Stimulated activated CD8-positive, alpha-beta memory T cell treated with anti-CD3 and anti-CD28 coated beads, Interleukin-2, amount 100 ng/mL, for 1 hour (primary cell): ENCODE results near the gene DOCK11.
A peak's percentile ranks its signal among the peaks of the same experiment; 100 is the strongest.
"Not testable (repeated sequence)": the region's sequence is repeated elsewhere in the genome, so short reads cannot be mapped to it uniquely, and the experiment has no call there.

ENCODE experiments used
- DNase-seq, 2 donors: peaks; one replicate each; pipeline ENCODE4 v3.0.0-alpha.2; 2020; ENCODE audit warnings: low read depth in 2 of 2

Gene DOCK11

GRCh38 chrX:118495061-118495921 is at the start of gene DOCK11:
TSS of gene DOCK11 (plus strand) at chrX:118495815. CDS start at chrX:118495972, 157 bp downstream.
- peak; percentile 58 to 72 for DNase-seq

GRCh38 chrX:118448273-118448783 is 47.3 kb upstream of the DOCK11 start:
- DNase-seq = no peak

- no peak for DNase-seq
Observed at GRCh38 chrX:118455013-118455412, 40.6 kb upstream of the DOCK11 start.

- no peak for DNase-seq
Observed at GRCh38 chrX:118459494-118459893, 36.1 kb upstream of the DOCK11 start.

- DNase-seq = no peak
Observed at GRCh38 chrX:118464501-118464900, 31.1 kb upstream of the DOCK11 start.

GRCh38 chrX:118468122-118468521 is 27.5 kb upstream of the DOCK11 start:
- DNase-seq = no peak

- DNase-seq = not testable (repeated sequence)
Observed at GRCh38 chrX:118470721-118471347, 24.8 kb upstream of the DOCK11 start.

- no peak for DNase-seq
Observed at GRCh38 chrX:118474586-118474985, 21.0 kb upstream of the DOCK11 start.

- no peak for DNase-seq
Observed at GRCh38 chrX:118475903-118476302, 19.7 kb upstream of the DOCK11 start.

GRCh38 chrX:118480172-118480571 is 15.4 kb upstream of the DOCK11 start:
- DNase-seq = no peak

GRCh38 chrX:118482384-118482783 is 13.2 kb upstream of the DOCK11 start:
- not testable (repeated sequence) for DNase-seq

- no peak for DNase-seq
Observed at GRCh38 chrX:118484216-118484903, 11.3 kb upstream of the DOCK11 start.

GRCh38 chrX:118486693-118487092 is 8.9 kb upstream of the DOCK11 start:
- DNase-seq = not testable (repeated sequence)

- DNase-seq = no peak
Observed at GRCh38 chrX:118493016-118493415, 2.6 kb upstream of the DOCK11 start.

GRCh38 chrX:118493653-118494297 is 1.8 kb upstream of the DOCK11 start:
- no peak for DNase-seq

- peak; percentile 37 to 56 for DNase-seq
Observed at GRCh38 chrX:118495958-118496762, 545 bp downstream of the DOCK11 start.

- no peak for DNase-seq
Observed at GRCh38 chrX:118496763-118497079, 1.1 kb downstream of the DOCK11 start.

GRCh38 chrX:118497180-118497818 is 1.7 kb downstream of the DOCK11 start:
- DNase-seq = peak in 1 of 2 donors; percentile 9

GRCh38 chrX:118498351-118498750 is 2.7 kb downstream of the DOCK11 start:
- no peak for DNase-seq

GRCh38 chrX:118498755-118499154 is 3.1 kb downstream of the DOCK11 start:
- no peak for DNase-seq

- no peak for DNase-seq
Observed at GRCh38 chrX:118499295-118499694, 3.7 kb downstream of the DOCK11 start.
